H54 (cell line): ENCODE results near the gene DSCAML1.

ENCODE experiments used
- DNase-seq: peaks from one replicate; pipeline ENCODE4 v3.0.0; 2011; ENCODE audit warnings: low spot score, mixed read lengths; ENCODE audit not compliant: insufficient read length
- FAIRE-seq: peaks from 3 replicates; lab custom pipeline; 2011; peaks lifted over from hg19 to GRCh38; lab: Jason Lieb, UNC
- POLR2A ChIP-seq: IDR thresholded peaks from 2 replicates; pipeline ENCODE4 v1.6.1; 2011; ENCODE audit warnings: low read depth, mild to moderate bottlenecking, low read length

The DSCAML1 gene

GRCh38 chr11:117690484-117691217 is 106.4 kb downstream of the DSCAML1 start:
- TF ChIP-seq POLR2A: no peak
- FAIRE-seq: no peak
- DNase-seq: no peak

GRCh38 chr11:117688255-117688797 is 108.7 kb downstream of the DSCAML1 start:
- no peak for DNase-seq
- FAIRE-seq: no peak
- TF ChIP-seq POLR2A: no peak

- DNase-seq: no peak
- no peak for TF ChIP-seq POLR2A
- FAIRE-seq: no peak
These were observed 109.2 kb downstream of the DSCAML1 start for GRCh38 chr11:117687776-117688175.

- FAIRE-seq (no peak), DNase-seq (peak; percentile 6)
- TF ChIP-seq POLR2A: no peak
These were observed 110.3 kb downstream of the DSCAML1 start for GRCh38 chr11:117686711-117687110.

GRCh38 chr11:117685566-117685965 is 111.5 kb downstream of the DSCAML1 start:
- TF ChIP-seq POLR2A: no peak
- DNase-seq: no peak
- no peak for FAIRE-seq

- TF ChIP-seq POLR2A: no peak
- FAIRE-seq: no peak
- DNase-seq: no peak
These were observed 112.3 kb downstream of the DSCAML1 start for GRCh38 chr11:117684731-117685130.

GRCh38 chr11:117684111-117684510 is 112.9 kb downstream of the DSCAML1 start:
- FAIRE-seq: no peak
- no peak for TF ChIP-seq POLR2A
- DNase-seq: no peak

- FAIRE-seq: no peak
- no peak for TF ChIP-seq POLR2A
- DNase-seq: no peak
These were observed 115.6 kb downstream of the DSCAML1 start for GRCh38 chr11:117681438-117681837.

- DNase-seq (no peak), FAIRE-seq (no peak)
- TF ChIP-seq POLR2A: no peak
These were observed 117.6 kb downstream of the DSCAML1 start for GRCh38 chr11:117679461-117679860.

GRCh38 chr11:117678658-117679406 is 118.2 kb downstream of the DSCAML1 start:
- TF ChIP-seq POLR2A: no peak
- FAIRE-seq (no peak), DNase-seq (no peak)

- no peak for FAIRE-seq
- TF ChIP-seq POLR2A: no peak
- DNase-seq: no peak
These were observed 119.2 kb downstream of the DSCAML1 start for GRCh38 chr11:117677729-117678310.

GRCh38 chr11:117676501-117676900 is 120.5 kb downstream of the DSCAML1 start:
- FAIRE-seq (no peak), DNase-seq (no peak)
- TF ChIP-seq POLR2A: no peak

- no peak for FAIRE-seq
- no peak for TF ChIP-seq POLR2A
These were observed 123.4 kb downstream of the DSCAML1 start for GRCh38 chr11:117673602-117674001.

GRCh38 chr11:117671370-117671769 is 125.6 kb downstream of the DSCAML1 start:
- no peak for DNase-seq
- no peak for FAIRE-seq
- no peak for TF ChIP-seq POLR2A

More at GRCh38 chr11:117673602-117674001, 123.4 kb downstream of the DSCAML1 start:
- no peak for DNase-seq

GRCh38 chr11:117670924-117671323 is 126.1 kb downstream of the DSCAML1 start:
- no peak for TF ChIP-seq POLR2A

More at GRCh38 chr11:117670924-117671323, 126.1 kb downstream of the DSCAML1 start:
- DNase-seq: no peak
- FAIRE-seq: no peak
